Aorta (tissue), 5 donors: ENCODE measurements around the gene PPP3CA. TPM values are rescaled to one million over a fixed set of nuclear protein-coding genes. Genes with fewer than 3 reads are reported as not detected.

Experiments used
- ATAC-seq: fragments of 200-7000 bp; cut with Tn5 transposase; one replicate; pipeline ENCODE4 v1.9.1; 2022; ENCODE audit warnings: moderate library complexity; ENCODE audit not compliant: low FRiP score
- DNase-seq, 2 donors: peaks; one replicate each; pipeline ENCODE4 v3.0.0-alpha.2; 2020
- H3K27ac ChIP-seq, 2 donors: one replicate each; pipeline ENCODE4 v1.5.1; 2013; ENCODE audit warnings: low read length in 2 of 2, mild to moderate bottlenecking in 2 of 2, moderate library complexity in 2 of 2, control low read depth in 1 of 2, inconsistent platforms in 1 of 2, low read depth in 1 of 2
- H3K27me3 ChIP-seq, 2 donors: one replicate each; pipeline ENCODE4 v1.6.1; 2013; ENCODE audit warnings: control low read depth in 1 of 2, low read length in 1 of 2, mild to moderate bottlenecking in 1 of 2, moderate library complexity in 1 of 2; ENCODE audit not compliant: insufficient read depth in 2 of 2, control insufficient read depth in 1 of 2
- H3K36me3 ChIP-seq, 2 donors: one replicate each; pipeline ENCODE4 v1.6.1; 2013; ENCODE audit warnings: control low read depth in 1 of 2, low read length in 1 of 2, mild to moderate bottlenecking in 1 of 2; ENCODE audit not compliant: insufficient read depth in 2 of 2, control insufficient read depth in 1 of 2
- H3K4me1 ChIP-seq, 2 donors: one replicate each; pipeline ENCODE4 v1.6.1; 2013; ENCODE audit warnings: low read length in 2 of 2, control low read depth in 1 of 2, mild to moderate bottlenecking in 1 of 2, moderate library complexity in 1 of 2; ENCODE audit not compliant: insufficient read depth in 2 of 2, control insufficient read depth in 1 of 2
- H3K4me3 ChIP-seq, 2 donors: one replicate each; pipeline ENCODE4 v1.5.1; 2013; ENCODE audit warnings: low read length in 2 of 2, control low read depth in 1 of 2, mild to moderate bottlenecking in 1 of 2
- H3K9me3 ChIP-seq: one replicate; pipeline ENCODE4 v1.6.1; 2013; ENCODE audit warnings: mild to moderate bottlenecking, low read length; ENCODE audit not compliant: control insufficient read depth
- WGBS, 2 donors: extraction: QIAGEN DNeasy Blood & Tissue Kit; methylation state at CpG; one replicate each; pipeline ENCODE4 v1.1.7; 2013; 5-methylcytosine and 5-hydroxymethylcytosine counted together
- intact Hi-C, 2 donors: fragments of 100-400 bp; cut with DNase I; formaldehyde crosslinking; loops; one replicate each; pipeline versions ENCODE4 v1.14.2 to v1.15.0; 2022
- microRNA-seq, 2 donors: library from miRNA; unstranded; fragments of <30 nt; microRNA quantifications; one replicate each; pipeline ENCODE4 v1.2.0, GENCODE V29; 2020
- polyA plus RNA-seq, 2 donors: library from polyadenylated mRNA; stranded (reverse); fragments of 200-250 nt; gene quantifications; one replicate each; pipeline ENCODE4 v1.2.3, GENCODE V29; 2013
- total RNA-seq, 2 donors: library from RNA; stranded (reverse); fragmentation: NEBNext Ultra II Directional; extraction: Animal tissue kit (Norgen Biotek cat#: 25700); gene quantifications; one replicate each; pipeline ENCODE4 v1.2.1, GENCODE V29; 2021
- donor health status: healthy with polysubstance abuse.
- donor health status: Bipolar disorder and iron deficiency.
- donor health status: DM: no; HTN: no; CAD: no.
- donor health status: DM: no; HTN: no; CAD: no.
- donor health status: DM: yes; HTN: yes; CAD: no.

The PPP3CA gene
- total and polyA plus RNA-seq, 4 donors = 6.8 to 56.4 (median 24.7) TPM

DNA sequence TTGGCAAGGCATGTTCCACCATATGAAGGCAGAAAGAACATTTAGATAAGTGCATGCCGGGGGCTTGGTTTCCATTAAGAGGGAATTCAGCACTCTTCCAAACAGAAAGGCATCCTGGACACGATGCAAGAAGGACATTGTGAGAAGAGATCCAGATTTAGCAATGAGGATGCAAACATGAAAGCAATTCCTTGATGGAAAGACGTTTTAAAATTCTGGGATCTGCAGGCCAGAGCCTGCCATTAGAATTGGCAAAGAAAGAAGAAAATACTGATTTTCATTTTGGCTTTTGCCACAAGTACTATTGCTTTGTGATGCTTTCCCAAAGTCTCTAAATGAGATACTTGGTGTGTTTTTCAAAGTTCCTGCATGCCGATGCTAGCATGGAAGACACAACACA lies 367.6 kb downstream of the PPP3CA start:
- H3K4me3 ChIP-seq = no peak overlapping the region
- no peak overlapping the region for H3K27ac ChIP-seq
- intact Hi-C loops = no loop called here
- DNase-seq = no peak
- ATAC-seq = no peak
- no peaks in the 10 kb centered on the region for H3K4me1 ChIP-seq
- no peaks in the 10 kb centered on the region for H3K9me3 ChIP-seq
- H3K27me3 ChIP-seq = no peaks in the 10 kb centered on the region
- no peaks in the 10 kb centered on the region for H3K36me3 ChIP-seq
- WGBS, 2 donors = 43 to 61% methylated on average over 4 of the region's 4 CpGs

DNA sequence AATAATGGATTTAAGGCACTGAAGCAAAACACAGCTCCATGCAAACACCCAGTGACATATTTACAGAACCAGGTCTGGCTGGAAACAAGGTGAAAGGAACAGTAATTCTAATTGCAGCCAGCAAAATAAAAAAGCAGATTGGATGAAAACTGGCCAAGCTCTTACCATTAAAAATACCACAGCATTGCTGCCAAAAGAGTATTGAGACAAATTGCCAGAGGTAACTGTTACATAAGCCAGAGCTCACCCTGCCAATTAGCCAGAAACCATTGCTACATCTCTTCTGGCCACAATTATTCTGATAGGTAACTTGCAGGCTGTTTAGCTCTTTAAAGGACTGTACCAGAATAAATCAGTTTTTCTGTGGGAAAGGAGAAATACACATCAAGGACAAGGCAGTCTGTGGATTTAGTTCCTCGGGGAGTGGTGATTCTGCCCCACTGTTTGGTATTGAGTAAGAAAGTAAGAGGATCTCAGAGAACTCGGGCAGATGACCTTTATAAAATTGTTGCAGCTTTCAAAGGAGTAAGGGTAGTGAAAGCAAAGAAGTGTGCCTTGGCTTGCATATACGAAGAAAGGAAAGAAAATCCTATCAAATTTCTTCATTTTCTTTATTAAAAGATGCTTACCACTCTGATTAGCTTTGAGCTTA lies 369.5 kb downstream of the PPP3CA start:
- H3K4me3 ChIP-seq = no peak overlapping the region
- H3K27ac ChIP-seq = no peak overlapping the region
- no peaks in the 10 kb centered on the region for H3K27me3 ChIP-seq
- no peak for DNase-seq
- intact Hi-C loops = no loop called here
- no peaks in the 10 kb centered on the region for H3K9me3 ChIP-seq
- no peak for ATAC-seq
- 73 to 74% methylated on average over 3 of the region's 3 CpGs for WGBS, 2 donors
- no peaks in the 10 kb centered on the region for H3K36me3 ChIP-seq
- H3K4me1 ChIP-seq = no peaks in the 10 kb centered on the region

DNA sequence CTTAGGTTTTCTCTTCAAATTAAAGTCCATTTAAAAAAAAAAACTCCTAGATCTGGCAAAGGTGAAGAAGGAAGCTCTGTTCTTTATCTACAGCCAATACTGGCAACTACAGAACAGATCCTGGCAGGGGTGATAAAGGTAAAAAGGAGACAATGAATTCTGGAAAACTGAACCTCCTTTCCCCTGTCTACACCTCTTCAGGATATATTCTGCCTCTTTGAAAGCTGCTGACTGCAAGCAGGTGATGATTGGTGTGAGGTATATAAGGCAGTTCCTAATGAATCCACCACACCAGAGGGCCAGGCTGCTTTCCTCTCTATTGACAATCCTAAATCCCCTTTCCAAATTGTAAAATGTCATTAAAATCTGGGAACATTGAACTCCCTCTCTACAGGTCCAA lies 370.1 kb downstream of the PPP3CA start:
- H3K4me3 ChIP-seq = no peak overlapping the region
- H3K36me3 ChIP-seq = no peaks in the 10 kb centered on the region
- ATAC-seq (no peak), DNase-seq (no peak)
- no peaks in the 10 kb centered on the region for H3K9me3 ChIP-seq
- no peaks in the 10 kb centered on the region for H3K27me3 ChIP-seq
- intact Hi-C loops = no loop called here
- no peak overlapping the region for H3K27ac ChIP-seq
- H3K4me1 ChIP-seq = no peaks in the 10 kb centered on the region

Small RNA genes within 50 kb of the gene (microRNA-seq; reads per million reads assigned to microRNA genes)
- gene MIR1255A (1.8 to 2.0 reads per million in 2 donors), gene MIR8066 (0 reads per million in 2 donors)
